ENCODE measurements around the gene ARSD.
"Not testable (repeated sequence)": the region's sequence is repeated elsewhere in the genome, so short reads cannot be mapped to it uniquely, and the experiment has no call there.

Gene ARSD

GRCh38 chrX:2931612-2932011, 2.5 kb upstream of the ARSD start:
- no peak for DNase-seq

- no peak for DNase-seq
Observed at GRCh38 chrX:2931155-2931554, 2.0 kb upstream of the ARSD start.

GRCh38 chrX:2928191-2928582, 952 bp downstream of the ARSD start:
- no peak for DNase-seq

GRCh38 chrX:2926664-2927275, 2.4 kb downstream of the ARSD start:
- DNase-seq: no peak

GRCh38 chrX:2926255-2926654, 2.9 kb downstream of the ARSD start:
- DNase-seq: not testable (repeated sequence)

GRCh38 chrX:2924151-2924550, 5.0 kb downstream of the ARSD start:
- no peak for DNase-seq

- no peak for DNase-seq
Observed at GRCh38 chrX:2921750-2922149, 7.4 kb downstream of the ARSD start.

- DNase-seq: no peak
Observed at GRCh38 chrX:2921193-2921592, 7.9 kb downstream of the ARSD start.

GRCh38 chrX:2917767-2918166, 11.4 kb downstream of the ARSD start:
- no peak for DNase-seq

GRCh38 chrX:2913118-2913517, 16.0 kb downstream of the ARSD start:
- no peak for DNase-seq

- no peak for DNase-seq
Observed at GRCh38 chrX:2910109-2910508, 19.0 kb downstream of the ARSD start.

GRCh38 chrX:2908125-2908685, 20.9 kb downstream of the ARSD start:
- no peak for DNase-seq

GRCh38 chrX:2907295-2907694, 21.8 kb downstream of the ARSD start:
- DNase-seq: no peak

GRCh38 chrX:2903366-2903765, 25.8 kb downstream of the ARSD start:
- no peak for DNase-seq

GRCh38 chrX:2902841-2903240, 26.3 kb downstream of the ARSD start:
- DNase-seq: no peak

- DNase-seq: no peak
Observed at GRCh38 chrX:2901367-2902036, 27.6 kb downstream of the ARSD start.

GRCh38 chrX:2898846-2899512, 30.2 kb downstream of the ARSD start:
- DNase-seq: no peak

- not testable (repeated sequence) for DNase-seq
Observed at GRCh38 chrX:2897690-2898623, 31.2 kb downstream of the ARSD start.

GRCh38 chrX:2897311-2897689, 31.8 kb downstream of the ARSD start:
- DNase-seq: no peak

GRCh38 chrX:2894885-2895292, 34.2 kb downstream of the ARSD start:
- no peak for DNase-seq

- DNase-seq: no peak
Observed at GRCh38 chrX:2892816-2893215, 36.3 kb downstream of the ARSD start.

GRCh38 chrX:2890536-2891460, 38.3 kb downstream of the ARSD start:
- DNase-seq: not testable (repeated sequence)

Data from NCI-H446 treated with DMSO at 0.1 percent for 48 hours (cell line).